Stimulated activated CD4-positive, alpha-beta T cell treated with anti-CD3 and anti-CD28 coated beads, Interleukin-15, amount 100 ng/mL, for 24 hours (primary cell): ENCODE results near the gene GLYATL1.
"Not testable (repeated sequence)": the region's sequence is repeated elsewhere in the genome, so short reads cannot be mapped to it uniquely, and the experiment has no call there.

ENCODE experiments used
- DNase-seq: peaks from one replicate; pipeline ENCODE4 v3.0.0-alpha.2; 2020

The GLYATL1 gene

GRCh38 chr11:59000003-59000402 lies 60.7 kb downstream of the GLYATL1 start:
- no peak for DNase-seq

DNA sequence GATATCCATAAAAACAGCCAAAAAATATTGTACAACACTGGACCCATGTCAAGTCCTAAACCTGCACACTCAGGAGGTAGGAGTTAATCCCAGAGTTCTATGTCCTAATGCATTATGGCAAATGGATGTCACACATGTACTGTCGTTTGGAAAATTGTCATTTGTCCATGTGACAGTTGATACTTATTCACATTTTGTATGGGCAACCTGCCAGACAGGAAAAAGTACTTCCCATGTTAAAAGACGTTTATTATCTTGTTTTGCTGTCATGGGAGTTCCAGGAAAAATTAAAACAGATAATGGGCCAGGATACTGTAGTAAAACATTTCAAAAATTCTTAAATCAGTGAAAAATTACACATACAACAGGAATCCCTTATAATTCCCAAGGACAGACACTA lies 62.7 kb downstream of the GLYATL1 start:
- DNase-seq = not testable (repeated sequence)
